HG03565 (cell line): ENCODE results near the gene PHTF1.
"Not testable (repeated sequence)": the region's sequence is repeated elsewhere in the genome, so short reads cannot be mapped to it uniquely, and the experiment has no call there.

Source experiments
- ATAC-seq: cut with Tn5 transposase; IDR thresholded peaks from one replicate; pipeline ENCODE4 v1.9.1; 2021; ENCODE audit warnings: mild to moderate bottlenecking, moderate library complexity; ENCODE audit not compliant: unreplicated experiment

The PHTF1 gene

DNA sequence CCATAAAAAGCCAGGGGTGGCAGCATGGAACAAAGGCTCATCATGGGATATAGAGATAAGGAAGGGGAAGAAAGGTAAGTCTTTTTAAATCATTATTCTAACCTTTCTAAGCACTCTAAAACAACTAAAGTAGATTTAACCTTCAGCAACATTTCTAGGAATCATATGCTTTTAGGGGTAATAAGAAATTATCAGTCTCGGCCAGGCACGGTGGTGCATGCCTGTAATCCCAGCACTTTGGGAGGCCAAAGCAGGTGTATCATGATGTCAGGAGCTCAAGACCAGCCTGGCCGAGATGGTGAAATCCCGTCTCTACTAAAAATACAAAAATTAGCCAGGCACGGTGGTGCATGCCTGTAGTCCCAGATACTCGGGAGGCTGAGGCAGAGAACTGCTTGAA lies 20.3 kb upstream of the PHTF1 start:
- ATAC-seq: no peak

GRCh38 chr1:113777561-113777960 lies 18.3 kb upstream of the PHTF1 start:
- no peak for ATAC-seq

GRCh38 chr1:113770031-113770430 lies 10.7 kb upstream of the PHTF1 start:
- no peak for ATAC-seq

DNA sequence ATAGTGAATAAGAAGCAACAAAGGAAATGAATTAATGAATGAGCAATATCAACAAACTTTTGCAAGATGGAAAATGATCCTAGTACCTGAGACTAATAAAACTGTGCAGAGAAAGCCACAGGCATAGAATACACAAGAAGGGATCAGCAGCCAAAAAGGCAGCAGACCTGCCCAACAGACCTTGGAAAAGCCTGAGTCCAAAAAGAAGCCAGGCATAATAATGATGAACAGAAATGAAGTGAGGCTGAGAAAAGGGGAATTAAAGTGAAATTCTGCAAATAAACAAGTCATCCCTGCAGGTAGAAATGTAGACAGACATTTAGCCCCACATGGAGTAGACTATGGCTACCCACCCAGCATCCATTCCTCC lies 10.3 kb upstream of the PHTF1 start:
- no peak for ATAC-seq

DNA sequence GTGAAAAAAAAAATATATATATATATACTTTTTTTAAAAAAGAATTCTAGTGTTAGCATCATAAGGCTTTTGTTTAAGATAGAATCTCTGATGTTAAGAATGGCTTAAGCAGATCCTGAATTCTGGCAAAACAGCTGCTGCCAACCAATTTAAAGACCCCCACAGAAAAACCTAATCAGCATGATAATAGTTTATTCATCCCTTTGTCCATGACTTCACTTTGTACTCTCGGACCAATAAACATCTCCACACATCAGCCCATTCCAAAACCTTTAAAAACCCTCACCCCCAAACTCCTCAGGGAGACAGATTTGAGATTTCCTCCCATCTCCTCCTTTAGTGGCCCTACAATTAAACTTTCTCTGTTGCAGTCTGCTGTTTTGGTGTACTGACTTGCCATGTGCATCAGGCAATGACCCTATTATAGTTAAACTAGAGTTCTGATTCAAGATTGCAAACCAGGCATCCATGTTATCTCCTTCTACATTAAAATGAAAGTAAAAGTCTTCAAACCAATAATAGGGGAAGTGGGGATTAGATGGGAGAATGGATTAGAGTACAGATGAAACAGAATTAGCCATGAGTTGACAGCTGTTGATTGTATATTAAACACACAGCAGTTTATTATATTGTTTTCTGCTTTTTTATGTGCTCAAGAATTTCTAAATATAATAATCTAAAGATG lies 9.8 kb upstream of the PHTF1 start:
- no peak for ATAC-seq

GRCh38 chr1:113765306-113766230 lies 6.3 kb upstream of the PHTF1 start:
- no peak for ATAC-seq

DNA sequence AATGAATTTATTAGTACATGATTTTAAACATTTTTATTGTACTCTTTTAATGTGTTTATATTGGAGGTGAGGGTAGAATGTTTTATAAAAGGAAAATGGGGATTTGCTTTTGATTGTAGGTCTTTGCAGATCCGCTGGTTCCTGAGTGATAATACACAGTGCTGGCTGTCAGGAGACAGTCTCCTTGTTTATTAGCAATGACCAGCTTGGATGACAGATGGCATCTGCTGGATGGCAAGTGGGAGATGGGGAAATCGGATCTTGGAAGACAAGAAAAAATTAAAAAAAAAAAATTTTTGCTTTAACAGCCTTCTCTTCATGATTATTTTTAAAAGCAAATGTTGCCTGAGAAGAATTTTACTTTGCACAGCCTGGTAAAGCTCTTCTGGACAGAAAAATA lies 4.4 kb upstream of the PHTF1 start:
- no peak for ATAC-seq

GRCh38 chr1:113761937-113762336 lies 2.7 kb upstream of the PHTF1 start:
- ATAC-seq: no peak

- no peak for ATAC-seq
Measured at GRCh38 chr1:113760102-113761080, 1.1 kb upstream of the PHTF1 start.

- ATAC-seq: peak; percentile 52
Measured at GRCh38 chr1:113758631-113759332, 504 bp downstream of the PHTF1 start.

- no peak for ATAC-seq
Measured at GRCh38 chr1:113756461-113756860, 2.8 kb downstream of the PHTF1 start.

DNA sequence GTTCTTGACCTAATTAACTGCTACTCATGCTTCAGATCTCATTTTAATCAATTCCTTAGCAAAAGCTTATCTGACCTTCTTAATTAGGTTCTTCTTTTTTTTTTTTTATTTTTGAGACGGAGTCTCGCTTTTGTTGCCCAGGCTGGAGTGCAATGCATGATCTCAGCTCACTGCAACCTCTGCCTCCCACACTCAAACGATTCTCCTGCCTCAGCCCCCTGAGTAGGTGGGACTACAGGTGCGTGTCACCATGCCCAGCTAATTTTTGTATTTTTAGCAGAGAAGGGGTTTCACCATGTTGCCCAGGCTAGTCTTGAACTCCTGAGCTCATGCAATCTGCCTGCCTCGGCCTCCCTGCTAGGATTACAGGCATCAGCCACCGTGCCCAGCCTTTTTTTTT lies 6.0 kb downstream of the PHTF1 start:
- ATAC-seq: not testable (repeated sequence)

- no peak for ATAC-seq
Measured at GRCh38 chr1:113751516-113751915, 7.8 kb downstream of the PHTF1 start.

GRCh38 chr1:113751114-113751513 lies 8.2 kb downstream of the PHTF1 start:
- ATAC-seq: no peak

GRCh38 chr1:113749402-113749801 lies 9.9 kb downstream of the PHTF1 start:
- no peak for ATAC-seq

DNA sequence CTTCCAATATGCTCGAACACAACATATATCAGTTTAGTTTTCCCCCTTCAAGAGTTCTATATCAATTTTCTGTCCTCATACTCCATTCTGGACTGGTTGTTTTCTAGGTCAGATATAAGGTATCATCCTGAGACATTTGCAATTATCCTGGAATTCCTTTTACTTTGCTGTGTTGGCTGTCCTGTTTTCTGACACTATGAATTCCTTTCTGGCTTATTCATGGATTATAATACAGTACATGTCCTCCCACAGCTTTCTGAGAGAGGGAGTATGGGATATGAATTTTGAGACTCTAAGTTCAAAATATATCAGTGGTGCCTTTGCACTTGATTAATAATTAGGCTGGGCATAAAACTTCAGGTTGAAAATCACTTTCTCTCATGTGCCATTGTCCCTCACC lies 11.9 kb downstream of the PHTF1 start:
- no peak for ATAC-seq

GRCh38 chr1:113745425-113745824 lies 13.9 kb downstream of the PHTF1 start:
- ATAC-seq: no peak

- ATAC-seq: no peak
Measured at GRCh38 chr1:113744114-113744513, 15.2 kb downstream of the PHTF1 start.

DNA sequence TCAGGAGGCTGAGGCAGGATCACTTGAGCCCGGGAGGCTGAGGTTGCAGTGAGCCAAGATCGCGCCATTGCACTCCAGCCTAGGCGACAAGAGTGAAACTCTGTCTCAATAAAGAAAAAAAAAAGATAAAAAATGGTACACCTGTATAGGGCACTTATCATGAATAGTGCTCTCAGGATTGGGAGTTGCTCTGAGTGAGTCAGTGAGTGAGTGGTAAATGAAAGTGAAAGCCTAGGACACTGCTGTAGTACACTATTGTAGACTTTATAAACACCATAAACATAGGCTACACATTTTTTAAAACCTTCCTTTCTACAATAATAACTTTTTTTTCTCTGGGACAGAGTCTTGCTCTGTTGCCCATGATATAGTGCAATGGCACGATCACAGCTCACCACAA lies 16.8 kb downstream of the PHTF1 start:
- peak; percentile 40 for ATAC-seq

DNA sequence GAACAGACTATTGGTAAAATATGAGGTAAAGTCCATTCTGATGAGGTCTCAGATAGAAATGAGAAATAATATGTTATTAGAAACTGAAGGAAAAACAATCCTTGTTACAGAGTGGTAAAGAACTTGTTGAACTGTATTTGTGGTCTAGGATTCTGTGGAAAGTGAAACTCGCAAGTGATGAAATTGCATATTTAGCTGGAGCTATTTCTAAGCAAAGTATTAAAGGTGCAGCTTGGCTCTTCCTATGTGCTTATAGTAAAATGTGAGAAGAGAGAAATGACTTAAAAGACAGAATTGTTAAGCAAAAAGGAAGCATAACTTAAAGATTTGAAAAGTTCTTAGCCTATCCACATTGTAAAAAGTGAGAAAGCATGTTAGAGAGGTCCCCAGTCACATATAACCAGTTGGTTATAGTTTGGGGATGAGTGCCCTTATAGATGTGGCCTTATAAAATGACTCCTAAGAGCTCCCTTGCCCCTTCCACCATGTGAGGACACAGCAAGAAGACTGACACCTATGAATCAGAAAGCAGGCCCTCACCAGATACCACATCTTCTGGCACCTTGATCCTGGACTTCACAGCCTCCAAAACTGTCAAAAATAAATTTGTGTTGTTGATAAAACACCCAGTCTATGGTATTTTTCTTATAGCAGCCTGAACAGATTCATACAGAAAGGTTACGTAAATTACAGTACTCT lies 24.8 kb downstream of the PHTF1 start:
- no peak for ATAC-seq
